22Rv1 (cell line): ENCODE data around the gene MATCAP1.

Experiments
- CTCF ChIP-seq: fragments of 450-650 bp; IDR thresholded peaks from 2 replicates; pipeline ENCODE4 v1.5.1; 2017; ENCODE audit warnings: mild to moderate bottlenecking
- ZFX ChIP-seq: fragments of 450-650 bp; IDR thresholded peaks from 2 replicates; pipeline ENCODE4 v1.6.1; 2017; ENCODE audit warnings: antibody characterized with exemption, borderline replicate concordance

- TF ChIP-seq CTCF, result peak; percentile 60
- no peak for TF ChIP-seq ZFX
Measured at GRCh38 chr16:67179421-67180080, 4.2 kb downstream of the MATCAP1 start.
